ENCODE results near the gene FAR2. TPM values are rescaled to one million over a fixed set of nuclear protein-coding genes. Genes with fewer than 3 reads are reported as not detected.

FAR2 gene
- total and polyA plus RNA-seq, 2 donors (not counting 3 experiments of a cell fraction or from before 2014, with no cell fraction given), result 32.3 to 61.7 TPM

GRCh38 chr12:29163146-29163545 lies 14.1 kb downstream of the FAR2 start:
- no peak for TF ChIP-seq EZH2 (IDR thresholded peaks at IDR 0.05; ENCODE audit: borderline replicate concordance, low read depth, low read length, severe bottlenecking)
- TF ChIP-seq, protein P1, sequence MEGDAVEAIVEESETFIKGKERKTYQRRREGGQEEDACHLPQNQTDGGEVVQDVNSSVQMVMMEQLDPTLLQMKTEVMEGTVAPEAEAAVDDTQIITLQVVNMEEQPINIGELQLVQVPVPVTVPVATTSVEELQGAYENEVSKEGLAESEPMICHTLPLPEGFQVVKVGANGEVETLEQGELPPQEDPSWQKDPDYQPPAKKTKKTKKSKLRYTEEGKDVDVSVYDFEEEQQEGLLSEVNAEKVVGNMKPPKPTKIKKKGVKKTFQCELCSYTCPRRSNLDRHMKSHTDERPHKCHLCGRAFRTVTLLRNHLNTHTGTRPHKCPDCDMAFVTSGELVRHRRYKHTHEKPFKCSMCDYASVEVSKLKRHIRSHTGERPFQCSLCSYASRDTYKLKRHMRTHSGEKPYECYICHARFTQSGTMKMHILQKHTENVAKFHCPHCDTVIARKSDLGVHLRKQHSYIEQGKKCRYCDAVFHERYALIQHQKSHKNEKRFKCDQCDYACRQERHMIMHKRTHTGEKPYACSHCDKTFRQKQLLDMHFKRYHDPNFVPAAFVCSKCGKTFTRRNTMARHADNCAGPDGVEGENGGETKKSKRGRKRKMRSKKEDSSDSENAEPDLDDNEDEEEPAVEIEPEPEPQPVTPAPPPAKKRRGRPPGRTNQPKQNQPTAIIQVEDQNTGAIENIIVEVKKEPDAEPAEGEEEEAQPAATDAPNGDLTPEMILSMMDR (IDR thresholded peaks at IDR 0.05; ENCODE audit: extremely low read depth in 1 of 2, insufficient read depth in 1 of 2, low read depth in 1 of 2, low read length in 2 of 2), result no peak
- TF ChIP-seq GATA2 (IDR thresholded peaks at IDR 0.05; ENCODE audit: insufficient read depth, insufficient read length, low read depth, low read length), result no peak
- TF ChIP-seq, protein P2, sequence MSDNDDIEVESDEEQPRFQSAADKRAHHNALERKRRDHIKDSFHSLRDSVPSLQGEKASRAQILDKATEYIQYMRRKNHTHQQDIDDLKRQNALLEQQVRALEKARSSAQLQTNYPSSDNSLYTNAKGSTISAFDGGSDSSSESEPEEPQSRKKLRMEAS (IDR thresholded peaks at IDR 0.05; ENCODE audit: insufficient read depth, insufficient read length), result no peak
- no peak for TF ChIP-seq JUN (IDR thresholded peaks at IDR 0.05; ENCODE audit: borderline replicate concordance, insufficient read depth, insufficient read length, low read depth)
- no peak for TF ChIP-seq FOS (IDR thresholded peaks at IDR 0.05; ENCODE audit: borderline replicate concordance, insufficient read depth, low read length)
- TF ChIP-seq POLR2AphosphoS5 (IDR thresholded peaks at IDR 0.05; ENCODE audit: insufficient read depth, low read depth, low read length), result no peak
- no peak for TF ChIP-seq MYC (IDR thresholded peaks at IDR 0.05; ENCODE audit: low read depth, low read length)
- no peak for TF ChIP-seq POLR2A (IDR thresholded peaks at IDR 0.05; ENCODE audit: low read depth, low read length)
- Histone ChIP-seq H3K9me3 (replicated peaks; ENCODE audit: control insufficient read depth, insufficient read depth, low read length) (no peaks in the 10 kb centered on the region), H3K36me3 (ENCODE audit: control insufficient read depth in 2 of 2, extremely low read depth in 1 of 2, insufficient read depth in 2 of 2, low read length in 2 of 2) (peaks cover 0 to 3% of the 10 kb centered on the region in 2 experiments), H3K27ac (ENCODE audit: insufficient read depth, low read depth, low read length) (no peak overlapping the region), H3K4me1 (ENCODE audit: control insufficient read depth, extremely low read depth, insufficient read depth, low read length) (peaks cover 32% of the 10 kb centered on the region), H3K9ac (replicated peaks; ENCODE audit: extremely low read depth, insufficient read depth, low read length) (no peak overlapping the region), H3K27me3 (ENCODE audit: control insufficient read depth in 2 of 2, insufficient read depth in 2 of 2, low read length in 2 of 2) (no peaks in the 10 kb centered on the region), H3K4me3 (replicated peaks in 1 of 3; ENCODE audit: insufficient read depth in 1 of 3, low read depth in 1 of 3, low read length in 3 of 3) (no peak overlapping the region), H2AFZ (ENCODE audit: low read depth, low read length) (no peak overlapping the region), H3K9me1 (replicated peaks; ENCODE audit: control insufficient read depth, extremely low read depth, insufficient read depth, low read length) (no peaks in the 10 kb centered on the region), H3K4me2 (ENCODE audit: insufficient read depth, low read length) (no peak overlapping the region), H3K79me2 (ENCODE audit: control insufficient read depth, insufficient read depth, low read length) (peaks cover 82% of the 10 kb centered on the region), H4K20me1 (replicated peaks; ENCODE audit: control insufficient read depth, extremely low read depth, insufficient read depth, low read length) (no peaks in the 10 kb centered on the region)
- DNase-seq (ENCODE audit: low read depth, low spot score) (no peak), FAIRE-seq (no peak)
- dilution Hi-C loops (cut with MboI; ENCODE audit: extremely low pct_ligation_motif_present, low sequenced_read_pairs) (no loop called here), intact Hi-C loops (cut with micrococcal nuclease) (no loop called here)
- ChIA-PET POLR2A (no interaction called here), CTCF (interaction anchor here (1.7 kb wide), 1 partner anchor 79 kb away, joined by 3 read pairs; no protein-coding TSS in a partner anchor)
- no TSS peak for BruUV-seq (replicated peaks)

Measured in endothelial cell of umbilical vein (primary cell).